ENCODE measurements around the gene SAAL1.

SAAL1 gene

GRCh38 chr11:18080451-18080850 lies 25.4 kb downstream of the SAAL1 start:
- no peak for DNase-seq

GRCh38 chr11:18078909-18079308 lies 27.0 kb downstream of the SAAL1 start:
- no peak for DNase-seq

- no peak for DNase-seq
These were observed 30.4 kb downstream of the SAAL1 start for GRCh38 chr11:18075444-18075843.

- no peak for DNase-seq
These were observed 34.7 kb downstream of the SAAL1 start for GRCh38 chr11:18071098-18071705.

- DNase-seq, result no peak
These were observed 38.5 kb downstream of the SAAL1 start for GRCh38 chr11:18067372-18067771.

GRCh38 chr11:18066626-18067025 lies 39.3 kb downstream of the SAAL1 start:
- no peak for DNase-seq

GRCh38 chr11:18065572-18065971 lies 40.3 kb downstream of the SAAL1 start:
- no peak for DNase-seq

- no peak for DNase-seq
These were observed 41.3 kb downstream of the SAAL1 start for GRCh38 chr11:18064450-18065054.

GRCh38 chr11:18063862-18064434 lies 41.9 kb downstream of the SAAL1 start:
- no peak for DNase-seq

- DNase-seq, result no peak
These were observed 42.8 kb downstream of the SAAL1 start for GRCh38 chr11:18063125-18063524.

- no peak for DNase-seq
These were observed 44.5 kb downstream of the SAAL1 start for GRCh38 chr11:18061351-18061750.

- no peak for DNase-seq
These were observed 49.2 kb downstream of the SAAL1 start for GRCh38 chr11:18056561-18057181.

GRCh38 chr11:18054511-18055103 lies 51.3 kb downstream of the SAAL1 start:
- no peak for DNase-seq

- DNase-seq, result no peak
These were observed 55.0 kb downstream of the SAAL1 start for GRCh38 chr11:18050848-18051247.

- DNase-seq, result no peak
These were observed 59.6 kb downstream of the SAAL1 start, which contains the start of gene TPH1 for GRCh38 chr11:18046116-18046777. Gene TPH1, minus strand, starts transcription at chr11:18046269. Its CDS starts 5,507 bp downstream, at chr11:18040762.

- no peak for DNase-seq
These were observed 69.4 kb downstream of the SAAL1 start for GRCh38 chr11:18036456-18036855.
